Subcutaneous abdominal adipose tissue (tissue), 5 donors: ENCODE measurements around the gene KLHL25.

Source experiments
- H3K27ac ChIP-seq: one replicate; pipeline ENCODE4 v1.7.0; 2013; ENCODE audit warnings: low read depth, mild to moderate bottlenecking, inconsistent platforms, low read length, moderate library complexity
- H3K27me3 ChIP-seq, 5 donors: one replicate each; pipeline ENCODE4 v1.7.0; 2013; ENCODE audit warnings: low read length in 5 of 5, inconsistent platforms in 1 of 5; ENCODE audit not compliant: control insufficient read depth in 5 of 5, insufficient read depth in 4 of 5
- H3K36me3 ChIP-seq, 5 donors: one replicate each; pipeline ENCODE4 v1.7.0; 2013; ENCODE audit warnings: low read length in 5 of 5; ENCODE audit not compliant: control insufficient read depth in 5 of 5, insufficient read depth in 5 of 5
- H3K4me1 ChIP-seq, 5 donors: one replicate each; pipeline ENCODE4 v1.7.0; 2013; ENCODE audit warnings: low read length in 5 of 5, mild to moderate bottlenecking in 3 of 5, moderate library complexity in 1 of 5; ENCODE audit not compliant: control insufficient read depth in 5 of 5, insufficient read depth in 5 of 5
- H3K4me3 ChIP-seq, 5 donors: one replicate each; pipeline ENCODE4 v1.7.0; 2013; ENCODE audit warnings: low read length in 5 of 5, low read depth in 1 of 5
- H3K9ac ChIP-seq, 5 donors: one replicate each; pipeline ENCODE4 v1.7.0; 2013; ENCODE audit warnings: low read length in 5 of 5, mild to moderate bottlenecking in 4 of 5, moderate library complexity in 3 of 5
- H3K9me3 ChIP-seq, 5 donors: one replicate each; pipeline ENCODE4 v1.7.0; 2013; ENCODE audit warnings: low read length in 5 of 5; ENCODE audit not compliant: control insufficient read depth in 5 of 5
- donor health status: healthy.
- donor health status: healthy.
- donor health status: healthy.
- donor health status: healthy.
- donor health status: healthy.

KLHL25 gene

DNA sequence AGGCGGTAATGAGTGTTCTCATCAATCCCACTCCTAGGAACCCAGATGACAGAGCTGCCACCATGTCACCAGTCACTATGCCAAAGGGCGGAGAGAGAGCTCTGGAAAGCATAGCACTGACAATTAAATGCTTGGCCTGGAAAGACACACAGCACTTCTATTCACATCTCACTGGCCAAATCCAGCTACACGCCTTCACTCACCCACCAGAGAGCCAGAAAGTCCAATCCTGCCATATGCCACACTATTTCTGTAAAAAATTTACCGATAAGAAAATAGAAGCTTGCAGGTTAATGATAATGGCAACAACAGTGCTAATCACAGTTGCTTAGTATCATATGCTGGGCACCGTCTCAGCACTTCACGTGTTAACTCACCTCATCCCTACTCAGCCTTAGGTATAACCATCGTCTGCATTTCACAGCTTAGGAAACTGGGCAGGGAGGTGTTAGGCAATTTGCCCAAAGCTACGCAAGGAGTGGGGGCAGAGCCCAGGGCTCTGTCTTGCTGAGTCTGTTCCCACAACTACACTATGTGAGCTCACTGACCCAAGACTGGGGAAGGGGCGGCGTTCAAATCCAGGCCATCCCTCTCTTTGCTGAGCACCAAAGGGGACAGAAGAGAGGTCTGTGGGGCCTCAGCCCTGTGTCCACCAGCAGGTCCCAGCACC lies 16.5 kb downstream of the KLHL25 start:
- H3K4me3 ChIP-seq = peak overlapping the region in 4 of 5 donors; percentile 9 to 82 (median 36)
- peak overlapping the region in 3 of 5 donors; percentile 66 to 71 (median 67) for H3K9ac ChIP-seq
- peak overlapping the region; percentile 84 for H3K27ac ChIP-seq
- H3K27me3 ChIP-seq = no peaks in the 10 kb centered on the region
- H3K9me3 ChIP-seq = no peaks in the 10 kb centered on the region
- H3K4me1 ChIP-seq = peaks cover 7 to 80% (median 44%) of the 10 kb centered on the region in 5 donors
- no peaks in the 10 kb centered on the region for H3K36me3 ChIP-seq

DNA sequence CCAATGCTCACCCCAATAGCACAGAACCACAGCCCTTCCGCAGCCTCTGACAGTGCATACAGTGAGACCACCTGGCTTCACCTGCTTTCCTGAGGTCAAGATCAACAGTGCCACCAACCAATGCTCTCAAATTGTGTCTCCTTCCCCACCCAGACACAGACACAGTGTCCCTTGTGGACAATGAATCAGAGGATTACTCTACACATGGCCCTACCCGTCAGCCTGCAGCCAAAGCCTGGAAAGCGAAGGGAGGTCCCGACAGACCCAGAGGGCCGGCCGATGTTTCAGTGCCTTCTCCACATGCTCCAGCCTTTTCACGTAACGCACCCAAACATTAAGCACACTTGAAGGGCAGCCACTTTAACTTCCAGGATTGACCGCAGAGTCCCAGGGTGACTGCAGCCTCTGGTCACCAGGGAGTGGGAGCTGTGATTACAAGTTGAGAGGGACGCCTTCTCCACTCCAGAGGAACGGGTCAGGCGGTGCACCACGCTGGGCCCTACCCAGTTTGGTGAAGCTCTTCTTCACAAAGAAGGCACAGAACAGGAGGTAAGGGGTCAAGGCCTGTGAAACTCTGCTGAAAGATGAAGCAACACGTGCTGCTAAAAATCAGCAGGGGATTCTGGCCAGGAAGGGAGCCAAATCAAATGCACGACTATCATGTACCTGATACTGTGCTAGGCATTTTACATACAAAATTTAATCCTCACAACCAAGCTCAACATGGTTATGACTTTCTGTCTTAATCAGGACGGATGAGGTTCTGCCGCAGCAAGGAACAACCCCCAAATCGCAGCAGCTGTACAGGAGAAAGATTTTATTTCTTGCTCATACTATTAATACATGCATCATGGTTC lies 17.2 kb downstream of the KLHL25 start:
- H3K9ac ChIP-seq = peak overlapping the region in 2 of 5 donors; percentile 67 to 71
- H3K27ac ChIP-seq = peak overlapping the region; percentile 84

DNA sequence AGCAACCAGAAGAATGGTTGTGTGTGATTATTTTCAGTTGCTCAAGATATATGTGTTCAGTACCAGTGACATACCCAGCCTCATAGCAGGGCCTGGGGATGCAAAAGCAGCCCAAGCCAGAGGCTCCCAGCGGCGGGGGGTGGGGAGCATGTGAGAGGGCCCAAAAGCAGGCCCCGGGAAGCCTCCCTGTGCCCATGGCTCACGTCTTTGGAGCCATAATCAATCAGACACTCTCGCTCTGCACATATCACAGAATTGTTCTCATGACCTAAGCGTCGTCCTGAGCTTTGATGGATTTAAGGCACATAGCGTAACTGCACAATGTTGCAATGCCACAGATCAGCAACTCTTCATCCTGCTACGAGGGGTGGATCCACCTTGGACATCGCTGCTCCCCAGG lies 20.8 kb downstream of the KLHL25 start:
- no peak overlapping the region for H3K4me3 ChIP-seq
- H3K36me3 ChIP-seq = peaks cover 0 to 4% (median under 1%) of the 10 kb centered on the region in 5 donors
- no peaks in the 10 kb centered on the region for H3K27me3 ChIP-seq
- no peaks in the 10 kb centered on the region for H3K9me3 ChIP-seq
- peak overlapping the region; percentile 41 for H3K27ac ChIP-seq
- H3K9ac ChIP-seq = peak overlapping the region in 1 of 5 donors; percentile 19
- H3K4me1 ChIP-seq = peaks cover 17 to 86% (median 50%) of the 10 kb centered on the region in 5 donors

More for the DNA sequence above, 17.2 kb downstream of the KLHL25 start:
- no peaks in the 10 kb centered on the region for H3K9me3 ChIP-seq
- H3K36me3 ChIP-seq = no peaks in the 10 kb centered on the region
- peak overlapping the region in 1 of 5 donors; percentile 82 for H3K4me3 ChIP-seq
- no peaks in the 10 kb centered on the region for H3K27me3 ChIP-seq
- H3K4me1 ChIP-seq = peaks cover 7 to 87% (median 45%) of the 10 kb centered on the region in 5 donors

DNA sequence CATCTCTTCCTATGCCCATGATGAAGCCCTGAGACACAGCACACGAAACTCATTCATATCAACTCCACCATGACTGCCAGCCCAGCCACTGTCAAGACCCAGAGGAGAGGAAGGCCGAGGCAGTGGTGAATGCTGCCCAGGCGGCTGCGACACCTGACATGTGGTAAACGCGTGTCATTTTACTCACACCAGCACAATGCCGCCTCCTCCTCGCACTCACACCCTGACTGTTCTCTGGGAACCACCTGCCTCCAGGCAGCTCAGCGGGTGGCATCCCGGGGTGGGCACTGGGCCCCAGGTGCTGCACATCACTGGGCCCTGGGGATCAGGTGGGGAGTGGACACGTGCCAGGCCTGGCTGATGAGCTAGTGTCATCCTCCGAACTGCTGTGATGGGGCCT lies 21.5 kb downstream of the KLHL25 start:
- H3K4me1 ChIP-seq = peaks cover 17 to 79% (median 43%) of the 10 kb centered on the region in 5 donors
- H3K36me3 ChIP-seq = peaks cover 0 to 12% (median 5%) of the 10 kb centered on the region in 5 donors
- H3K9ac ChIP-seq = peak overlapping the region in 2 of 5 donors; percentile 1 to 19
- no peaks in the 10 kb centered on the region for H3K27me3 ChIP-seq
- H3K4me3 ChIP-seq = no peak overlapping the region
- H3K27ac ChIP-seq = peak overlapping the region; percentile 41
- no peaks in the 10 kb centered on the region for H3K9me3 ChIP-seq

DNA sequence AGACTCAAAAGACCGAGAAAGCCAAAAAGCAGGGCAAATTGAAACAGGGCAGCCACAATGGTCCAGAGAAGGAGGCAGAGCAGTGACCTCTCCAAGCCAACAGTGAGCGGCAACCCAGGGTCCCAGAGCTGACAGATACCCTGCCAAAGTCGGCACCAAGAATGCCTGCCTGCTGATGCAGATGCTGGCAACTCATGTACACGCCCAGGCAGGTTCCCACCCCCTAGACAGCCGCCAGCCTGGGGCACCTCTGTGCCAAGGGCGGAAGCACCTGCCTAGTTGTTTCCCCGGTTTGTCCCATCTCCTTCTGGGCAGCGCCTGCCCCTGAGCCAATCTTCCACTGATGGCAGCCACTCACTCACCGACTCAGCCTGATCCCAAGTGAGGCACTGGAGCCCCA lies 22.1 kb downstream of the KLHL25 start:
- H3K4me1 ChIP-seq = peaks cover 13 to 77% (median 40%) of the 10 kb centered on the region in 5 donors
- peaks cover 0 to 17% (median 8%) of the 10 kb centered on the region in 5 donors for H3K36me3 ChIP-seq
- H3K9me3 ChIP-seq = no peaks in the 10 kb centered on the region
- H3K9ac ChIP-seq = peak overlapping the region in 3 of 5 donors; percentile 11 to 68 (median 48)
- H3K27me3 ChIP-seq = no peaks in the 10 kb centered on the region
- peak overlapping the region; percentile 90 for H3K27ac ChIP-seq
- no peak overlapping the region for H3K4me3 ChIP-seq

DNA sequence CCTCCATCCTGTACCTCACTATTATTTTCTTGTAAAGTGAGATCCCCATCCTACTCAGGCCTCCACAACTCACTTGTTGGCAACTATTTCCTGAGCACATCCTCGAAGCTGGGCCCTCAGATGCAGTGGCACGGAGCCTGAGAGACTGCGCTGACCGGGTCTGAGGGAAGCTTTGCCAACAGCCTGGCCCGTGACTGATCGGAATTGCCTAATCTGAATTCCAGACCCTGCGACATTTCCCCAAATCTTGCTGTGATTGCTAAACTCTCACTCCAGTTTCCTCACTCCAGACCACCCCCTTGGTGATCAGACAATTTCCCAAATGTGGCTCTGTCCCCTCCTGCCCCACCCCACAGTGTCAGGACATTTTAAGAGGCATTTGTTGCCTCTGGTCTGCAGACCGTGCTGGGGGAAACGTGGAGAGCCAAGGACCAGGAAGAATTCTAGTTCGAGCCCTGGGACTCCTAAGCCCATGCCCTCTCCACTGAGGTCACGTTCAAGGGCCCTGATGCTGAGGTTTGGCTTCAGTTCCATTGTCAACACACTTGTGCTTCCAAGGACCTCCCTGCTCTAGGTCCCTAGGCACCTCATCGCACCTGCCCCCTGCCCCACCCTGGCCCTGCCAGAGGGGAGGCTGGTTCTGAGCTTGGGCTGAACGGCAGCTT lies 22.8 kb downstream of the KLHL25 start:
- H3K27me3 ChIP-seq = no peaks in the 10 kb centered on the region
- H3K9me3 ChIP-seq = no peaks in the 10 kb centered on the region
- H3K27ac ChIP-seq = peak overlapping the region; percentile 90
- H3K4me3 ChIP-seq = peak overlapping the region in 2 of 5 donors; percentile 4 to 45
- peaks cover 10 to 75% (median 36%) of the 10 kb centered on the region in 5 donors for H3K4me1 ChIP-seq
- H3K36me3 ChIP-seq = peaks cover 0 to 19% (median 8%) of the 10 kb centered on the region in 5 donors
- H3K9ac ChIP-seq = peak overlapping the region in 4 of 5 donors; percentile 11 to 68 (median 44)

DNA sequence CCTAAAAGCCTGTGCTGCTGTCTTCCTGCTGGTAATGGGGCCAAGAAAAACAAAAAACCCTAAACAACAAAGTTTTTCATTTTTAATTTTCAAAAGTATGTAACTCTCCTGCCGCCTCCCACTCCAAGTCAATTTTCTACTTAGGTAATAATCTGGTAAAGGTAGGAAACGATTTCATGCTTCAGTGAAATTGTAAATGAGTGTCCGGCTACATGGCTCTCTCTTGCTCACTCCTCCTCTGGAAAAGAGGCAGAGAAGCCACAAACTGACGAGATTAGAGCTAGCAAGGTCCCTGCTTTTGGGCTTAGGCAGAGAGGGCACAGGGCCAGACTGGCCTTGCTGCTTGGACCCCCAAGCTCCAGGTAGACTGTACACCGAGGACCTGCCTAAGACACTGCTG lies 23.5 kb downstream of the KLHL25 start:
- H3K9ac ChIP-seq = peak overlapping the region in 3 of 5 donors; percentile 11 to 49 (median 12)
- H3K4me1 ChIP-seq = peaks cover 12 to 75% (median 34%) of the 10 kb centered on the region in 5 donors
- peak overlapping the region in 1 of 5 donors; percentile 45 for H3K4me3 ChIP-seq
- peaks cover 0 to 19% (median 8%) of the 10 kb centered on the region in 5 donors for H3K36me3 ChIP-seq
- no peaks in the 10 kb centered on the region for H3K9me3 ChIP-seq
- no peaks in the 10 kb centered on the region for H3K27me3 ChIP-seq
- peak overlapping the region; percentile 90 for H3K27ac ChIP-seq

DNA sequence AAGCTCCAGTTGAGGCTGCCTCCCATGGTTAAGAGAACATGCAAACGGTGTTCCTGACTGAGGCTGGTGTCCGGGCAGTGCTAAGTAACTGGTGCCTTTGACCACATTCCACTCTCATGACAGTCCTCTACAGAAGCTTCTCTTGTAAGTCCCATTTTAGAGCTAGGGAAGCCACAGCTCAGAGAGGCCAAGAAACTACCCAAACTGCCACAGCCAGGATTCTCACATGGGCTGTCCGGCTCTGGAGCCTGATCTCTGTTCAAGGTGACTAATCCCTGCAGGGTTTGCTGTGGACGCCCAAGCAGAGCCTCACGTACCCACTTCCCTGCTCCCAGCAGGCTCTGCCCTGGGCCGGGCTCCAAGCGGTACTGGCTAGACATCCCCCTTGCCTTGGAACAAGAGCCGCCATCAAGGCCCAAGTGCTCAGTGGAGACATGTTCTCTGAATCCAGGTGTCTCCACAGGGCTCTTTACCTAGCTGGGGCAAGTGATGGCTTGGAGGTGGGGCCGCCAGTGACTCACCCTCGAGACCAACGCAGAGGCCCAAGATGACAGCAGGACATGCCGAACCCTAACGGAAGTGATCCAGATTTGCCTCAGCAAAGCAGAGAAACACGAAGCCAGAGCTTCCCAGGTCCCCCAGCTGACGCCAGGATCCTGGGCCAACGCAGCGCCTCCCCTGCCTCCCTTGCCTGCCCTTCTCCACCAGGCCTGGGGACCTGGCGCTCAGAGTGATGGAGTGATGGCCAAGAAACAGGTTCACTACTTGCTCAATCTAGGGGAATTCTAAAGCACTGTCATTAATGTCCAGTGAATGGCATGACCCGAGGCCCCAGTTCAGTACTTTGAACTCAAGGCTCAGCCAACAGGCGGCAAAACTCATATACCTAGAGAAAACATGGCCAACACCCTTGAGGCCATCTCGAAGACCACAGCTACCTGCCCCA lies 24.4 kb downstream of the KLHL25 start:
- peaks cover 0 to 19% (median 8%) of the 10 kb centered on the region in 5 donors for H3K36me3 ChIP-seq
- H3K4me3 ChIP-seq = no peak overlapping the region
- H3K27me3 ChIP-seq = no peaks in the 10 kb centered on the region
- H3K4me1 ChIP-seq = peaks cover 16 to 74% (median 34%) of the 10 kb centered on the region in 5 donors
- no peaks in the 10 kb centered on the region for H3K9me3 ChIP-seq
- peak overlapping the region; percentile 90 for H3K27ac ChIP-seq
- H3K9ac ChIP-seq = peak overlapping the region in 1 of 5 donors; percentile 49
